H1 (cell line): ENCODE results near the gene TTC21A. TPM values are rescaled to one million over a fixed set of nuclear protein-coding genes. Genes with fewer than 3 reads are reported as not detected.
"Not testable (repeated sequence)": the region's sequence is repeated elsewhere in the genome, so short reads cannot be mapped to it uniquely, and the experiment has no call there.

Source experiments
- CTCF ChIA-PET: fragments of 300-600 bp; sonication (Branson Sonifier 250); formaldehyde crosslinking; loops from one replicate; lab custom pipeline; 2021; ENCODE audit not compliant: partially characterized antibody; lab: Charles Lee
- POLR2A ChIA-PET: fragments of 300-600 bp; sonication (Branson Sonifier 250); formaldehyde crosslinking; loops from one replicate; lab custom pipeline; 2021; ENCODE audit warnings: inconsistent platforms; ENCODE audit not compliant: partially characterized antibody; lab: Charles Lee
- DNase-seq, 2 experiments: peaks; one replicate each; pipeline versions ENCODE4 v3.0.0 to v3.0.0-alpha.2; 2010 to 2022; ENCODE audit warnings: low spot score in 2 of 2, low read depth in 1 of 2, mixed read lengths in 1 of 2
- FAIRE-seq: peaks from 2 replicates; lab custom pipeline; 2011; peaks lifted over from hg19 to GRCh38; lab: Jason Lieb, UNC
- H2AFZ ChIP-seq: 2 replicates; pipeline ENCODE4 v1.8.1; 2012; ENCODE audit warnings: low read length, inconsistent platforms
- H2AK5ac ChIP-seq: 2 replicates; pipeline ENCODE4 v1.6.1; 2013; ENCODE audit warnings: low read depth, low read length
- H2BK120ac ChIP-seq: replicated peaks from 2 replicates; pipeline ENCODE3; 2013; ENCODE audit warnings: low read depth, low read length, inconsistent platforms
- H2BK12ac ChIP-seq: 2 replicates; pipeline ENCODE4 v1.6.1; 2013; ENCODE audit warnings: low read depth, low read length
- H2BK15ac ChIP-seq: 2 replicates; pipeline ENCODE4 v1.6.1; 2013; ENCODE audit warnings: low read length
- H2BK20ac ChIP-seq: 2 replicates; pipeline ENCODE4 v1.6.1; 2013; ENCODE audit warnings: low read length
- H2BK5ac ChIP-seq: 2 replicates; pipeline ENCODE4 v1.6.1; 2013; ENCODE audit warnings: low read depth, low read length
- H3K14ac ChIP-seq: 2 replicates; pipeline ENCODE4 v1.6.1; 2013; ENCODE audit warnings: inconsistent platforms; ENCODE audit not compliant: insufficient read length
- H3K18ac ChIP-seq: 2 replicates; pipeline ENCODE4 v1.6.1; 2013; ENCODE audit warnings: low read length; ENCODE audit errors: extremely low read depth
- H3K23ac ChIP-seq: 2 replicates; pipeline ENCODE4 v1.6.1; 2013; ENCODE audit warnings: inconsistent platforms; ENCODE audit not compliant: insufficient read length
- H3K23me2 ChIP-seq: 2 replicates; pipeline ENCODE4 v1.6.1; 2013; ENCODE audit warnings: low read depth, low read length
- H3K27ac ChIP-seq: 2 replicates; pipeline ENCODE4 v1.6.1; 2011; ENCODE audit warnings: low read depth, low read length, inconsistent platforms
- H3K27me3 ChIP-seq, 4 experiments: replicated peaks in 1 of 4; 1 replicate in 1 of 4; 2 replicates in 3 of 4; pipeline versions ENCODE4 v1.6.1 to v1.8.1; 2011 to 2013; ENCODE audit warnings: low read length in 3 of 4, mild to moderate bottlenecking in 3 of 4, inconsistent platforms in 2 of 4, mixed read lengths in 2 of 4, moderate library complexity in 1 of 4; ENCODE audit not compliant: control insufficient read depth in 3 of 4, insufficient read depth in 3 of 4; ENCODE audit errors: extremely low read depth in 1 of 4
- H3K36me3 ChIP-seq, 4 experiments: 2 replicates each; pipeline versions ENCODE4 v1.6.1 to v1.8.1; 2011 to 2013; ENCODE audit warnings: mild to moderate bottlenecking in 4 of 4, low read length in 3 of 4, moderate library complexity in 2 of 4, control low read depth in 1 of 4, inconsistent platforms in 1 of 4; ENCODE audit not compliant: insufficient read depth in 4 of 4, control insufficient read depth in 2 of 4
- H3K4ac ChIP-seq: replicated peaks from 2 replicates; pipeline ENCODE3; 2013; ENCODE audit warnings: low read length, low read depth, mixed read lengths, inconsistent platforms; ENCODE audit not compliant: insufficient read length
- H3K4me1 ChIP-seq, 4 experiments: replicated peaks in 1 of 4; 1 replicate in 1 of 4; 2 replicates in 3 of 4; pipeline versions ENCODE4 v1.6.1 to v1.8.1; 2011 to 2013; ENCODE audit warnings: low read length in 3 of 4, inconsistent platforms in 2 of 4, mixed read lengths in 1 of 4; ENCODE audit not compliant: insufficient read depth in 4 of 4, control insufficient read depth in 3 of 4
- H3K4me2 ChIP-seq, 2 experiments: 2 replicates each; pipeline versions ENCODE4 v1.6.1 to v1.8.1; 2011 to 2013; ENCODE audit warnings: low read depth in 2 of 2, low read length in 2 of 2, control low read depth in 1 of 2, inconsistent platforms in 1 of 2, mild to moderate bottlenecking in 1 of 2; ENCODE audit not compliant: insufficient read depth in 1 of 2
- H3K4me3 ChIP-seq, 4 experiments: fragments of 200-600, 300-600 bp in 1 of 4; sonication (generic), shearing (Covaris generic), sonication (Bioruptor Twin) in 1 of 4; 2 replicates each; pipeline versions ENCODE4 v1.5.1 to v1.8.1; 2011 to 2016; ENCODE audit warnings: low read length in 4 of 4, low read depth in 3 of 4, control low read depth in 2 of 4, inconsistent platforms in 2 of 4, mild to moderate bottlenecking in 2 of 4, mixed read lengths in 1 of 4, moderate library complexity in 1 of 4; ENCODE audit not compliant: insufficient read depth in 2 of 4; ENCODE audit errors: extremely low read depth in 1 of 4
- H3K56ac ChIP-seq: replicated peaks from 2 replicates; pipeline ENCODE3; 2013; ENCODE audit warnings: low read depth, mild to moderate bottlenecking, mixed read lengths, low read length, inconsistent platforms; ENCODE audit not compliant: insufficient read length
- H3K79me1 ChIP-seq: 2 replicates; pipeline ENCODE4 v1.6.1; 2013; ENCODE audit warnings: low read depth, low read length, control low read depth
- H3K79me2 ChIP-seq, 2 experiments: 2 replicates each; pipeline versions ENCODE4 v1.6.1 to v1.8.1; 2012 to 2013; ENCODE audit warnings: low read length in 2 of 2, mild to moderate bottlenecking in 2 of 2, inconsistent platforms in 1 of 2; ENCODE audit not compliant: insufficient read depth in 2 of 2, control insufficient read depth in 1 of 2
- H3K9ac ChIP-seq, 4 experiments: replicated peaks in 1 of 4; 1 replicate in 1 of 4; 2 replicates in 3 of 4; pipeline versions ENCODE4 v1.6.1 to v1.8.1; 2011 to 2013; ENCODE audit warnings: low read depth in 3 of 4, low read length in 3 of 4, control low read depth in 2 of 4, mild to moderate bottlenecking in 2 of 4, moderate library complexity in 2 of 4, inconsistent platforms in 1 of 4; ENCODE audit errors: extremely low read depth in 1 of 4
- H3K9me3 ChIP-seq, 2 experiments: 2 replicates each; pipeline versions ENCODE4 v1.6.1 to v1.8.1; 2012 to 2013; ENCODE audit warnings: mild to moderate bottlenecking in 2 of 2, moderate library complexity in 2 of 2, control low read depth in 1 of 2, inconsistent platforms in 1 of 2, low read depth in 1 of 2, low read length in 1 of 2, mixed read lengths in 1 of 2; ENCODE audit not compliant: insufficient read depth in 2 of 2
- H4K20me1 ChIP-seq, 2 experiments: replicated peaks in 1 of 2; 2 replicates each; pipeline versions ENCODE3 to v1.8.1; 2011 to 2013; ENCODE audit warnings: inconsistent platforms in 2 of 2, low read length in 2 of 2, mild to moderate bottlenecking in 1 of 2; ENCODE audit not compliant: insufficient read depth in 2 of 2, control insufficient read depth in 1 of 2
- H4K5ac ChIP-seq: 2 replicates; pipeline ENCODE4 v1.6.1; 2013; ENCODE audit warnings: low read length, low read depth, mixed read lengths, inconsistent platforms; ENCODE audit not compliant: insufficient read length
- H4K8ac ChIP-seq: 2 replicates; pipeline ENCODE4 v1.8.0; 2013; ENCODE audit warnings: mild to moderate bottlenecking, moderate library complexity, low read length, inconsistent platforms; ENCODE audit not compliant: insufficient read depth; ENCODE audit errors: extremely low read depth
- H4K91ac ChIP-seq: replicated peaks from 2 replicates; pipeline ENCODE3; 2013; ENCODE audit warnings: low read length, mixed read lengths, inconsistent platforms; ENCODE audit not compliant: insufficient read length
- WGBS, 2 experiments: shearing (Covaris generic) in 1 of 2; methylation state at CpG; one replicate each; pipeline versions ENCODE4 v1.1.6 to v1.1.7; 2013 to 2015; ENCODE audit warnings: low lambda C conversion rate in 2 of 2, mixed read lengths in 2 of 2, inconsistent platforms in 1 of 2, low coverage in 1 of 2, missing lambda C conversion rate in 1 of 2; ENCODE audit not compliant: insufficient replicate concordance in 2 of 2, insufficient coverage in 1 of 2, insufficient read length in 1 of 2; ENCODE audit errors: extremely low coverage in 1 of 2, missing lambda C conversion rate in 1 of 2; 5-methylcytosine and 5-hydroxymethylcytosine counted together
- polyA plus RNA-seq, 7 experiments: library from polyadenylated mRNA; depleted of rRNA in 3 of 7; stranded (reverse) in 5 of 7; unstranded in 2 of 7; fragments of >200 nt in 5 of 7; fragments of 200-250 nt in 2 of 7; gene quantifications; 1 replicate in 5 of 7; 2 replicates in 1 of 7; 4 replicates in 1 of 7; pipeline versions ENCODE4 v1.2.1 to v1.2.3, GENCODE V29; 2011 to 2013; ENCODE audit warnings: missing spikeins in 2 of 7, mixed read lengths in 2 of 7
- total RNA-seq: library from RNA; stranded (reverse); fragmentation: NEBNext Ultra II Directional; extraction: Animal tissue kit (Norgen Biotek cat#: 25700); gene quantifications from 2 replicates; pipeline ENCODE4 v1.2.1, GENCODE V29; 2021

The TTC21A gene
- total and polyA plus RNA-seq, 2 of the 8 experiments (the other 6 are each of a cell fraction or from before 2014, with no cell fraction given), result 2.3 to 2.8 TPM

DNA sequence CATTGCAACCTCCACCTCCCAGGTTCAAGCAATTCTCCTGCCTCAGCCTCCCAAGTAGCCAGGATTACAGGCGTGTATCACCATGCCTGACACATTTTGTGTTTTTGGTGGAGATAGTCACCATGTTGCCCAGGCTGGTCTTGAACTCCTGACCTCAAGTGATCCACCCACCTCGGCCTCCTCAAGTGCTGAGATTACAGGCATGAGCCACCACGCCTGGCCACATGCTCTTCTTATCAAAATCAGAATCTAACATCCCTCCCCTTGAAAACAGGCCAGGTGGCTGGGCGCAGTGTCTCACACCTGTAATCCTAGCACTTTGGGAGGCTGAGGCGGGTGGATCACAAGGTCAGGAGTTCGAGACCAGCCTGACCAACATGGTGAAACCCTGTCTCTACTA, 63.4 kb downstream of the TTC21A start:
- H3K23ac ChIP-seq, FAIRE-seq, H2BK120ac ChIP-seq, H3K4me3 ChIP-seq, H4K20me1 ChIP-seq, H2BK5ac ChIP-seq, H4K8ac ChIP-seq, H3K27me3 ChIP-seq, H2AFZ ChIP-seq, H3K36me3 ChIP-seq, H3K9ac ChIP-seq, H3K18ac ChIP-seq, H4K91ac ChIP-seq, H3K4ac ChIP-seq, H3K56ac ChIP-seq, H3K14ac ChIP-seq, DNase-seq, H3K27ac ChIP-seq, H2BK20ac ChIP-seq, H3K79me2 ChIP-seq, H3K23me2 ChIP-seq, H3K9me3 ChIP-seq, H2BK15ac ChIP-seq, H3K79me1 ChIP-seq, H4K5ac ChIP-seq: not testable (repeated sequence)
- Histone ChIP-seq H3K4me1 (peaks cover 0 to 11% (median 4%) of the 10 kb centered on the region in 4 experiments; a peak in 4 of 7 replicates), H3K4me2 (0 out of 4 replicates have a peak overlapping the region, but pooled peaks have one; percentile 8 to 31), H2AK5ac (peak overlapping the region; percentile 83; the same call in 1 of the 2 replicates), H2BK12ac (0 out of 2 replicates have a peak overlapping the region, but pooled peaks have one; percentile 43)
- WGBS, 2 experiments, result 80% methylated on average over 5 of the region's 6 CpGs; no CpG with 5 or more reads in 1 of the 2 experiments
- POLR2A ChIA-PET, result interaction anchor here (1.0 to 1.4 kb wide), 2 partner anchors 14 to 242 kb away, joined by 3 read pairs; no protein-coding TSS in a partner anchor
- CTCF ChIA-PET, result interaction anchor here (1.0 to 6.2 kb wide), 5 partner anchors 13 to 44 kb away, joined by 3 to 42 read pairs (median 10); no protein-coding TSS in a partner anchor
